Activated T-cell treated with anti-CD3 and anti-CD28 coated beads for 1 hour (primary cell): ENCODE results near the gene RPA1.

Source experiments
- DNase-seq: peaks from one replicate; pipeline ENCODE4 v3.0.0-alpha.2; 2020; ENCODE audit warnings: low read depth

The RPA1 gene

GRCh38 chr17:1942666-1943435 lies 113.0 kb downstream of the RPA1 start:
- no peak for DNase-seq

- DNase-seq: no peak
These were observed 113.6 kb downstream of the RPA1 start for GRCh38 chr17:1943436-1943831.

GRCh38 chr17:1945621-1946020 lies 115.8 kb downstream of the RPA1 start:
- DNase-seq: no peak

- DNase-seq: no peak
These were observed 116.5 kb downstream of the RPA1 start for GRCh38 chr17:1946021-1946932.

GRCh38 chr17:1947229-1947742 lies 117.5 kb downstream of the RPA1 start:
- no peak for DNase-seq

GRCh38 chr17:1947743-1948516 lies 118.1 kb downstream of the RPA1 start:
- no peak for DNase-seq

- no peak for DNase-seq
These were observed 118.7 kb downstream of the RPA1 start for GRCh38 chr17:1948517-1948825.
